OCI-LY7 (cell line): ENCODE results near the gene GDA. TPM values are rescaled to one million over a fixed set of nuclear protein-coding genes. Genes with fewer than 3 reads are reported as not detected.

ENCODE experiments used
- BruUV-seq: library from RNA; stranded (reverse); fragments of 400-500 nt; replicated peaks from 2 replicates; lab custom pipeline; 2021; lab: Mats Ljungman, UMichigan
- CTCF ChIA-PET: fragments of 300-600 bp; sonication (Branson Sonifier 250); formaldehyde crosslinking; loops from one replicate; lab custom pipeline; 2022; ENCODE audit warnings: antibody characterized with exemption; ENCODE audit not compliant: unreplicated experiment; lab: Charles Lee
- POLR2A ChIA-PET: fragments of 300-600 bp; sonication (Branson Sonifier 250); formaldehyde crosslinking; loops from one replicate; lab custom pipeline; 2022; ENCODE audit warnings: antibody characterized with exemption; lab: Charles Lee
- DNase-seq: peaks from one replicate; pipeline ENCODE4 v3.0.0-alpha.2; 2015; ENCODE audit warnings: low spot score
- H2AFZ ChIP-seq: fragments of 200-600 bp; sonication (generic), shearing (Covaris generic); 2 replicates; pipeline ENCODE4 v1.6.1; 2014; ENCODE audit warnings: mild to moderate bottlenecking, antibody characterized with exemption, low read length, moderate library complexity
- H3K27ac ChIP-seq: fragments of 200-600 bp; sonication (generic); 2 replicates; pipeline ENCODE4 v1.5.1; 2014; ENCODE audit warnings: mixed run types, low read depth, mild to moderate bottlenecking, moderate library complexity, low read length, inconsistent platforms; ENCODE audit not compliant: poor library complexity, severe bottlenecking
- H3K36me3 ChIP-seq: fragments of 200-600 bp; sonication (generic); 2 replicates; pipeline ENCODE4 v1.6.1; 2014; ENCODE audit warnings: mild to moderate bottlenecking, antibody characterized with exemption, low read length, moderate library complexity, mixed read lengths; ENCODE audit not compliant: insufficient read depth
- H3K4me1 ChIP-seq: fragments of 200-600 bp; sonication (generic); 2 replicates; pipeline ENCODE4 v1.5.1; 2014; ENCODE audit warnings: mild to moderate bottlenecking, low read length; ENCODE audit not compliant: insufficient read depth, poor library complexity, severe bottlenecking
- H3K4me2 ChIP-seq: fragments of 200-600 bp; sonication (generic); 2 replicates; pipeline ENCODE4 v1.6.1; 2014; ENCODE audit warnings: mild to moderate bottlenecking, low read length
- H3K4me3 ChIP-seq: fragments of 200-600 bp; sonication (generic); 2 replicates; pipeline ENCODE4 v1.5.1; 2014; ENCODE audit warnings: mild to moderate bottlenecking, low read depth, low read length; ENCODE audit not compliant: poor library complexity, severe bottlenecking
- H3K79me2 ChIP-seq: fragments of 200-600 bp; sonication (generic); 2 replicates; pipeline ENCODE4 v1.6.1; 2016; ENCODE audit warnings: low read depth, mild to moderate bottlenecking, low read length, moderate library complexity, mixed read lengths; ENCODE audit not compliant: insufficient read depth
- H3K9me2 ChIP-seq: fragments of 200-600 bp; sonication (generic); 2 replicates; pipeline ENCODE4 v1.6.1; 2016; ENCODE audit warnings: mild to moderate bottlenecking, low read length, mixed read lengths; ENCODE audit not compliant: insufficient read depth
- H3K9me3 ChIP-seq: fragments of 200-600 bp; sonication (generic); 2 replicates; pipeline ENCODE4 v1.6.1; 2014; ENCODE audit warnings: mild to moderate bottlenecking, mixed run types, low read length, mixed read lengths
- H4K20me1 ChIP-seq: fragments of 200-600 bp; sonication (generic); 2 replicates; pipeline ENCODE4 v1.6.1; 2014; ENCODE audit warnings: mild to moderate bottlenecking, antibody characterized with exemption, low read length, moderate library complexity, mixed read lengths; ENCODE audit not compliant: insufficient read depth
- EZH2phosphoT487 ChIP-seq: fragments of 200-600 bp; sonication (generic); IDR thresholded peaks from 2 replicates; pipeline ENCODE4 v1.6.1; 2018; ENCODE audit warnings: low read depth, borderline replicate concordance, mild to moderate bottlenecking, mixed run types, antibody characterized with exemption, low read length, moderate library complexity, mixed read lengths
- intact Hi-C: fragments of 100-400 bp; cut with micrococcal nuclease; formaldehyde crosslinking; loops from one replicate; pipeline ENCODE4 v1.10.0; 2022; ENCODE audit not compliant: unreplicated experiment
- total RNA-seq, 2 experiments: library from RNA; depleted of rRNA in 1 of 2; stranded (reverse); fragments of >200 nt in 1 of 2; shearing (Covaris generic) in 1 of 2; gene quantifications; 2 replicates each; pipeline ENCODE4 v1.2.3, GENCODE V29; 2014 to 2022
- TF ChIP-seq, protein P1 (sequence below): fragments of 200-600 bp; sonication (generic); conservative IDR thresholded peaks from 2 replicates; pipeline ENCODE4 v1.5.1; 2014; ENCODE audit warnings: mild to moderate bottlenecking, antibody characterized with exemption, low read length, moderate library complexity, mixed read lengths

GDA gene
- total RNA-seq, 2 experiments from 2014 or later, result not detected

DNA sequence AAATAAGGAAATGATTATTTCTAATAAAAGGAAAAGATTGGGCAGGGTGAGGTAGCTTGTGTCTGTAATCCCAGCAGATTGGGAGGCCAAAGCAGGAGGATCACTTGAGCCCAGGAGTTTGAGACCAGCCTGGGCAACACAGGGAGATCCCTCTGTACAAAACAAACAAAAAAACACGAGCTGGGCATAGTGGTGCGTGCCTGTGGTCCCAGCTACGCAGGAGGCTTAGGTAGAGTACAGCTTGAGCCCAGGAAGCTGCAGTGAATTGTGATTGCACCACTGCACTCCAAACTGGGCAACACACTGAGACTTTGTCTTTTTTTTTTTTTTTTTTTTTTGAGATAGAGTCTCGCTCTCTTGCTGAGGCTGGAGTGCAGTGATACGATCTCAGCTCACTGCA is 18.8 kb downstream of the GDA start:
- H3K79me2 ChIP-seq, result no peaks in the 10 kb centered on the region
- no peak for TF ChIP-seq EZH2phosphoT487
- TF ChIP-seq, protein P1, sequence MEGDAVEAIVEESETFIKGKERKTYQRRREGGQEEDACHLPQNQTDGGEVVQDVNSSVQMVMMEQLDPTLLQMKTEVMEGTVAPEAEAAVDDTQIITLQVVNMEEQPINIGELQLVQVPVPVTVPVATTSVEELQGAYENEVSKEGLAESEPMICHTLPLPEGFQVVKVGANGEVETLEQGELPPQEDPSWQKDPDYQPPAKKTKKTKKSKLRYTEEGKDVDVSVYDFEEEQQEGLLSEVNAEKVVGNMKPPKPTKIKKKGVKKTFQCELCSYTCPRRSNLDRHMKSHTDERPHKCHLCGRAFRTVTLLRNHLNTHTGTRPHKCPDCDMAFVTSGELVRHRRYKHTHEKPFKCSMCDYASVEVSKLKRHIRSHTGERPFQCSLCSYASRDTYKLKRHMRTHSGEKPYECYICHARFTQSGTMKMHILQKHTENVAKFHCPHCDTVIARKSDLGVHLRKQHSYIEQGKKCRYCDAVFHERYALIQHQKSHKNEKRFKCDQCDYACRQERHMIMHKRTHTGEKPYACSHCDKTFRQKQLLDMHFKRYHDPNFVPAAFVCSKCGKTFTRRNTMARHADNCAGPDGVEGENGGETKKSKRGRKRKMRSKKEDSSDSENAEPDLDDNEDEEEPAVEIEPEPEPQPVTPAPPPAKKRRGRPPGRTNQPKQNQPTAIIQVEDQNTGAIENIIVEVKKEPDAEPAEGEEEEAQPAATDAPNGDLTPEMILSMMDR, result no peak
- H3K36me3 ChIP-seq, result no peaks in the 10 kb centered on the region
- intact Hi-C loops, result no loop called here
- ChIA-PET CTCF (no interaction called here), POLR2A (interaction anchor here (0.9 kb wide), 1 partner anchor 20 kb away, joined by 3 read pairs; no protein-coding TSS in a partner anchor)
- no peak overlapping the region for H2AFZ ChIP-seq
- H3K9me2 ChIP-seq, result no peaks in the 10 kb centered on the region
- no TSS peak for BruUV-seq
- no peaks in the 10 kb centered on the region for H3K9me3 ChIP-seq
- H3K4me1 ChIP-seq, result no peaks in the 10 kb centered on the region
- DNase-seq, result no peak
- H4K20me1 ChIP-seq, result no peaks in the 10 kb centered on the region
- no peak overlapping the region for H3K4me3 ChIP-seq
- no peak overlapping the region for H3K27ac ChIP-seq
- no peak overlapping the region for H3K4me2 ChIP-seq

DNA sequence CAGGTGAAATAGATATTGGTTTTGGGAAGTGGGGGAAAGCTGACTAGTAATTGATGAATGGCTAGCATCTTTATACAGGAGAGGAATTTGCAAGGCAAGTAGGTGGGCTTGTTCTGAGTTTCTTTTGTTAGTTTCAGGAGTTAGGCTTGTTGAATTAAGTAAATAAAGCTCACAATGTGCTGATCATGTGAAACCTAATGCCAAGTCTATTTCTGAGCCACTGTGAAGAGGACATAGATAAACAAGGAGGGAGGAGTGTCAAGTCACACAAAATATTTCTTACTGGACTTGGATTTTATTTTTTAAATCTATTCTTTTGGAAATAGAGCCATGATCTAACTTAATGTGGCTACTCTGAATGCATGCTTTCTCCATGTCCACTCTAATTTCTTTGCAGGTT is 19.9 kb downstream of the GDA start:
- POLR2A ChIA-PET, result no interaction called here
- no peak for TF ChIP-seq EZH2phosphoT487
- TF ChIP-seq, protein P1, result no peak
- H3K4me3 ChIP-seq, result no peak overlapping the region
- no peak overlapping the region for H2AFZ ChIP-seq
- no peaks in the 10 kb centered on the region for H3K9me3 ChIP-seq
- no peak overlapping the region for H3K27ac ChIP-seq
- H3K4me2 ChIP-seq, result no peak overlapping the region
- no peaks in the 10 kb centered on the region for H4K20me1 ChIP-seq
- no peaks in the 10 kb centered on the region for H3K4me1 ChIP-seq
- H3K79me2 ChIP-seq, result no peaks in the 10 kb centered on the region
- DNase-seq, result no peak
- no peaks in the 10 kb centered on the region for H3K9me2 ChIP-seq
- intact Hi-C loops, result no loop called here
- CTCF ChIA-PET, result no interaction called here
- BruUV-seq, result no TSS peak
- H3K36me3 ChIP-seq, result no peaks in the 10 kb centered on the region

DNA sequence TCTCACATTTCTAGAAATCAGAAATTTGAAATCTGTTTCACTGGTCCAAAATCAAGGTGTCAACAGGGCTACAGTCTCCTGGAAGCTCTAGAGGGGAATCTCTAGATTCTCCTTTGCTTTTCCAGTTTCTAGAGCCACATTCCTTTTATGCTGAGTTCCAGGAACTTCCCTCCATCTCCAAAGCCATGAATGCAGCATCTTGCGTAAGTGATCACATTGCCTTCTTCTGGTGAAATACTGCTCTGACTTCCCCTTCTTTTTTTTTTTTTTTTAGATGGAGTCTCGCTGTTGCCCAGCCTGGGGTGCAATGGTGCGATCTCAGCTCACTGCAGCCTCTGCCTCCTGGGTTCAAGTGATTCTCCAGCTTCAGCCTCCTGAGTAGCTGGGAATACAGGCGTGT is 23.8 kb downstream of the GDA start:
- CTCF ChIA-PET, result no interaction called here
- Histone ChIP-seq H4K20me1 (no peaks in the 10 kb centered on the region), H3K27ac (no peak overlapping the region), H3K9me2 (no peaks in the 10 kb centered on the region), H2AFZ (no peak overlapping the region), H3K36me3 (no peaks in the 10 kb centered on the region), H3K4me3 (no peak overlapping the region), H3K79me2 (no peaks in the 10 kb centered on the region), H3K4me1 (no peaks in the 10 kb centered on the region), H3K4me2 (no peak overlapping the region), H3K9me3 (no peaks in the 10 kb centered on the region)
- intact Hi-C loops, result no loop called here
- no peak for DNase-seq
- no TSS peak for BruUV-seq
- POLR2A ChIA-PET, result no interaction called here
- TF ChIP-seq EZH2phosphoT487, result no peak
- TF ChIP-seq, protein P1, result no peak
